PC-9 (cell line): Measurements from ENCODE around the gene ROR2. TPM values are rescaled to one million over a fixed set of nuclear protein-coding genes. Genes with fewer than 3 reads are reported as not detected.

ENCODE experiments used
- BruUV-seq: library from RNA; stranded (reverse); fragments of 400-500 nt; replicated peaks from 2 replicates; lab custom pipeline; 2021; lab: Mats Ljungman, UMichigan
- CTCF ChIA-PET: fragments of 300-600 bp; sonication (Branson Sonifier 250); formaldehyde crosslinking; loops from one replicate; lab custom pipeline; 2022; ENCODE audit warnings: antibody characterized with exemption; lab: Charles Lee
- POLR2A ChIA-PET: fragments of 300-600 bp; sonication (Branson Sonifier 250); formaldehyde crosslinking; loops from one replicate; lab custom pipeline; 2022; ENCODE audit warnings: antibody characterized with exemption; ENCODE audit not compliant: unreplicated experiment; lab: Charles Lee
- DNase-seq, 2 experiments: peaks; one replicate each; pipeline versions ENCODE4 v3.0.0 to v3.0.0-alpha.2; 2015 to 2022; ENCODE audit warnings: mixed read lengths in 1 of 2
- H2AFZ ChIP-seq: fragments of 200-600 bp; sonication (generic); 2 replicates; pipeline ENCODE4 v1.8.1; 2017; ENCODE audit warnings: antibody characterized with exemption
- H3F3A ChIP-seq: fragments of 200-600 bp; sonication (generic); 2 replicates; pipeline ENCODE4 v1.8.1; 2017; ENCODE audit warnings: antibody characterized with exemption, mild to moderate bottlenecking, low read depth; ENCODE audit not compliant: insufficient read depth
- H3K27ac ChIP-seq: fragments of 200-600 bp; sonication (generic); 2 replicates; pipeline ENCODE4 v1.6.1; 2016; ENCODE audit warnings: mixed run types
- H3K27me3 ChIP-seq: fragments of 200-600 bp; sonication (generic); 2 replicates; pipeline ENCODE4 v1.6.1; 2016; ENCODE audit warnings: low read depth, mixed run types; ENCODE audit not compliant: insufficient read depth
- H3K36me3 ChIP-seq: fragments of 200-600 bp; sonication (generic); 2 replicates; pipeline ENCODE4 v1.6.1; 2016; ENCODE audit warnings: low read depth, mixed run types
- H3K4me1 ChIP-seq: fragments of 200-600 bp; sonication (generic); replicated peaks from 2 replicates; pipeline ENCODE4 v1.6.1; 2016; ENCODE audit warnings: mixed run types; ENCODE audit not compliant: insufficient read depth
- H3K4me2 ChIP-seq: fragments of 200-600 bp; sonication (generic); 2 replicates; pipeline ENCODE4 v1.6.1; 2017; ENCODE audit warnings: mixed run types
- H3K4me3 ChIP-seq: fragments of 200-600 bp; sonication (generic); 2 replicates; pipeline ENCODE4 v1.6.1; 2016; ENCODE audit warnings: mixed run types
- H3K79me2 ChIP-seq: fragments of 200-600 bp; sonication (generic); 2 replicates; pipeline ENCODE4 v1.6.1; 2017; ENCODE audit warnings: low read depth, mixed run types
- H3K9me2 ChIP-seq: fragments of 200-600 bp; sonication (generic); 2 replicates; pipeline ENCODE4 v1.8.1; 2017; ENCODE audit warnings: mild to moderate bottlenecking; ENCODE audit not compliant: insufficient read depth
- H3K9me3 ChIP-seq: fragments of 200-600 bp; sonication (generic); 2 replicates; pipeline ENCODE4 v1.8.1; 2016; ENCODE audit warnings: low read depth; ENCODE audit not compliant: insufficient read depth
- H4K20me1 ChIP-seq: fragments of 200-600 bp; sonication (generic); 2 replicates; pipeline ENCODE4 v1.8.1; 2017; ENCODE audit not compliant: insufficient read depth
- CTCF ChIP-seq: fragments of 200-600 bp; sonication (generic); conservative IDR thresholded peaks from 2 replicates; pipeline ENCODE4 v1.6.1; 2017; ENCODE audit warnings: mixed run types, antibody characterized with exemption, mild to moderate bottlenecking, moderate library complexity
- EZH2 ChIP-seq: fragments of 200-600 bp; sonication (generic); IDR thresholded peaks from 2 replicates; pipeline ENCODE4 v1.8.0; 2017; ENCODE audit warnings: antibody characterized with exemption, low read depth
- intact Hi-C: fragments of 100-400 bp; cut with micrococcal nuclease; formaldehyde crosslinking; loops from one replicate; pipeline ENCODE4 v1.10.0; 2022; ENCODE audit not compliant: unreplicated experiment
- total RNA-seq: library from RNA; stranded (reverse); gene quantifications from 2 replicates; pipeline ENCODE4 v1.2.3, GENCODE V29; 2021

The ROR2 gene
- total RNA-seq, 1 experiment from 2014 or later = not detected

DNA sequence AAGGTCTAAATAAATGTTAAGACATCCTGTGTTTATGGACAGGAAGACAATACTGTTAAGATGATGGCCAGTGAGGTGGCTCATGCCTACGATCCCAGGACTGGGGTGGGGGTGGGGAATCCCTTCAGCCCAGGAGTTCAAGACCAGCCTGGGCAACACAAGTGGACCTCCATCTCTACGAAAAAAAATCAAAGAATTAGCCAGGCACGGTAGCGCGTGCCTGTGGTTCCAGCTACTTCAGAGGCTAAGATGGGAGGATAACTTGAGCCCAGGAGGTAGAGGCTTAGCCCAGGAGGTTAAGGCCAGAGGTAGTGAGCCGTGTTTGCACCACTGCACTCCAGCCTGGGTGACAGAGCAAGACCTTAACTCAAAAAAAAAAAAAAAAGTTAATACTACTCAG lies 5.3 kb downstream of the ROR2 start:
- DNase-seq = no peak
- intact Hi-C loops = no loop called here
- TF ChIP-seq EZH2 (no peak), CTCF (no peak)
- Histone ChIP-seq H3K36me3 (no peaks in the 10 kb centered on the region), H3K79me2 (no peaks in the 10 kb centered on the region), H3K27me3 (peaks cover 55% of the 10 kb centered on the region), H3K4me1 (no peaks in the 10 kb centered on the region), H3K27ac (no peak overlapping the region), H3K4me2 (no peak overlapping the region), H4K20me1 (no peaks in the 10 kb centered on the region), H3K9me3 (no peaks in the 10 kb centered on the region; the same call in 1 of the 2 replicates), H3K4me3 (no peak overlapping the region), H3K9me2 (no peaks in the 10 kb centered on the region), H2AFZ (no peak overlapping the region), H3F3A (no peaks in the 10 kb centered on the region)
- POLR2A ChIA-PET = no interaction called here
- CTCF ChIA-PET = no interaction called here
- no TSS peak for BruUV-seq

- Histone ChIP-seq H3K79me2 (no peaks in the 10 kb centered on the region), H3K9me3 (no peaks in the 10 kb centered on the region; the same call in 1 of the 2 replicates), H3K4me1 (no peaks in the 10 kb centered on the region), H2AFZ (no peak overlapping the region), H3K4me2 (no peak overlapping the region), H3K27me3 (peaks cover 62% of the 10 kb centered on the region), H3K4me3 (no peak overlapping the region), H3K36me3 (no peaks in the 10 kb centered on the region), H3K9me2 (no peaks in the 10 kb centered on the region), H3K27ac (no peak overlapping the region), H4K20me1 (no peaks in the 10 kb centered on the region), H3F3A (no peaks in the 10 kb centered on the region)
- CTCF ChIA-PET = no interaction called here
- DNase-seq = no peak
- POLR2A ChIA-PET = no interaction called here
- intact Hi-C loops = no loop called here
- no peak for TF ChIP-seq EZH2
- TF ChIP-seq CTCF = no peak
- no TSS peak for BruUV-seq
These were observed 6.3 kb downstream of the ROR2 start for GRCh38 chr9:91943478-91944470.

GRCh38 chr9:91942201-91942600 lies 7.8 kb downstream of the ROR2 start:
- Histone ChIP-seq H3K4me2 (no peak overlapping the region), H3K9me2 (no peaks in the 10 kb centered on the region), H3F3A (no peaks in the 10 kb centered on the region), H3K36me3 (no peaks in the 10 kb centered on the region), H3K27ac (no peak overlapping the region), H4K20me1 (no peaks in the 10 kb centered on the region), H3K4me3 (no peak overlapping the region), H3K79me2 (no peaks in the 10 kb centered on the region), H3K27me3 (peaks cover 70% of the 10 kb centered on the region), H2AFZ (no peak overlapping the region), H3K9me3 (no peaks in the 10 kb centered on the region; the same call in 1 of the 2 replicates), H3K4me1 (no peaks in the 10 kb centered on the region)
- intact Hi-C loops = no loop called here
- POLR2A ChIA-PET = no interaction called here
- CTCF ChIA-PET = no interaction called here
- no peak for DNase-seq
- no TSS peak for BruUV-seq
- no peak for TF ChIP-seq EZH2
- no peak for TF ChIP-seq CTCF
